HG03095 (cell line): ENCODE results near the gene TANGO2.

Experiments
- ATAC-seq: cut with Tn5 transposase; IDR thresholded peaks from one replicate; pipeline ENCODE4 v1.9.1; 2021; ENCODE audit warnings: moderate library complexity; ENCODE audit not compliant: unreplicated experiment

Gene TANGO2

DNA sequence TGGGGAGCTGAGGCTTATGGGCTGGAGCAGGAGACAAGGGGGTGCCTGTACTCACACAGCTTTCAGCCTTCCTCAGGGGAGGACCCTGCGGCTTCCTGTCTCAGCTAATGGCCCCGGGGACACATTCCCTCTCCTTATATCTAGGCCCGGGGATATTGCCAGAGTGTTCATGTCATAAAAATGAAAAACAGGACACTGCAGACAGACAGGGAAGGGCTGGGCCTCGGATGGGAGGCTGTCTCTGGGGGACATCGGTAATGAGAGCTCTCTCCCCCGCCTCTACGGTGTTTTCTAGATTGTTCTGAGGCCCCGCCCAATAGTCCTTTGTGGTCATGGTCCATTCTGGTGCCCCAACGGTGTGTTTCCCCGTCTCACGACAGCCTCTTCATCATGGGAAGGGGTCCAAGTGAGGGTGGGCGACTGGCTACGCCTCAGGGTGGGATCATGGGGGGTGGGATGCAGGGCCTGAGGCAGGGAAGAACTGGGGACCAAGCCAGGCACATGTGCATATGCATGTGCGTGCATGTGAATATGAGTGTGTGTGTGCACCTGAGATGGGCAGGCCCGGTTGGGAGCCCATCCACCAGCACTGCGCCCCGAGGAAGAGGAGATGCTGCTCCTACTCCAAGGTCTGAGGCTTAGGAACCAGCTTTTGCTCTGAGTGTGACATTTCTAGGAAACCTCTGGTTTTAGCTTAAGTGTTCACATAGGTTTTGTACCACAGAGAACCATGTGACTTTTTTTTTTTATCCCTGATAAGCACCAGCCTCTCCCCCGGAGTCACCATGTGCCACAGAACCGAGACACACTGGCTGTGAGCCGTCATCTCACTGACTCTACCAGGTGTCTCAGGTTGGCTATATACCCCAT is 9.6 kb upstream of the TANGO2 start:
- no peak for ATAC-seq

DNA sequence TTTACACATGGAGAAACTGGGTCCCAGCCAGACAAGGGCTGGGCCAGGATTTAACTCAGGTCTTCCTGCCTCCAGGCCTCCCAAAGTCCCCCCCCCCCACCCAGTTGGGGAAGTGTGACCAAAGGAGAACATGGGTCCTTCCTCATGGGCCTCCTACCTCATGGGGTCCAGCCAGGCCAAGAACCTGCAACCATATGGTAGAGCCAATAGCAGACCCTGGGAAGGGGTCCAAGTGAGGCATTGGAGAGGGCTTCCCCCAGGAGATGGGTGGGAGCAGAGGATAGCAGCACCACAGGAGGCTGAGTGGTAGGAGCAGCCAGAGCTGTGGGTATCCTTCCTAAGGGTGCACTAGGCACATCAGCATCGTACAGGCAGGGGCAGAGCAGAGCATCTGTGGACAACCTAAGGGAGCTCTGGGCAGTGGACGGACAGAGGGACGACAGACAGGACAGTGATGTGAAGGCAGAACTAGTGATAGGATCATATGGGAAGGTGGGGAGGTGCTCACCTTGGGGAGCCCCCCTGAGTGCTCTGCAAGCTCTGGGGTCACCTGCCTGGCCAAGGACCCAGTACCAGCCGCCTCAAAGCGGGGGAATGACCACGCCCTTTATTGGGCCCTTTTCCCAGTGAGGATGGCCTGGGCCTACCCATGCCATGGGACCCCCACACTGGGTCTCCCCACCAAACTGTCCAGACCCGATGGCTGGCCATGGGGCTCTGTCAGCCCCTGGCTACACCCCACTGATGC is 8.7 kb upstream of the TANGO2 start:
- no peak for ATAC-seq

DNA sequence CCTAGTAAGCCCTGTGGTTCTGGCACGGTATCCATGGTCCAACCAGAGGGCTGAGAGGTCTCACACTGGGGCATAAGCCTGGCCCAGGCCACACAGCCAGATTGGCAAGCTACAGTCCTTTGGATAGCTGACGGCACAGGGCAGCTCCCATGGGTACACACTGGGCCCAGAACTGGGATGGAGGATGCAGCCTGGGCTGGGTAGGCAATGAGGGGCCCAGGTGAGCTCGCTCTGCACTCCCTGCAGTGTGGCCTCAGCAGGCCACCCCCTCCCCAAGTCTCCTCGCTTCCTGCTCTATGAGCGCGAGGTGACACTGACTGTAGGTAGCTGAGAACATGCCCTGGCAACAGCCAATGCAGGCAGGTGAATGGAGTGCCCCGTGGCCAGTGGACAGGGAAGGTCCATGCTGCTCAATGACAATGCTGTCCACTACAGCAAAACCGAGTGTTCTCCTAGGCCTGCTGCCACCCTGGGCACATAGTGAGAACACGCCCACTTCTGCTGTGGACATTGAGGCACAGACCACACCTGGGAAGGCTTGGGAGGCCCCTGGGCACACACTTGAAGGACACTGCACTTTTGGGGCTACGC is 8.1 kb upstream of the TANGO2 start:
- ATAC-seq: no peak

DNA sequence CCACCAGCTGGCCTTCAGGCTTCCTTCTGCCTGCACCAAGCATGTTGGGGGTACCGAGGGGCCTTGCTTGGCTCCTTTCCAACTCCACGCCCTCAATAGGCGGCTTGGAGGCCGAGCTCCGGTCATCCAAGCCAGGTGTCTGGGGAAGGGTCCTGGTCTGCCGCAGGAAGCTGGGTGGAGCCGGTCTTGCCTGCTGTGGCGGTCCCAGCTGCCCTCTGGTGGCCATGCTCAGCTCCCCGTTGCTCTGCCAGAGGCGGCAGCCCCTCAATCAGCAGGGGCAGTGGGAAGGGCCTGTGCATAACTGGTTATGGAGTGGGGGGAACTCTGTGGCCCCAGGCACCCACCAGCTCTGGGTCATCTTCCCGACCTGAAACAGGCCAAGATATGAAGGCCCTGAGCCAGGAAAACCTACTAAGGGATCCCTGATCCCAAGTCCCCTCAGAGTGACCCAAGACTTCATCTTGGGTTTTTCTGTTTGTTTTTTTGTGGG is 7.5 kb upstream of the TANGO2 start:
- no peak for ATAC-seq

DNA sequence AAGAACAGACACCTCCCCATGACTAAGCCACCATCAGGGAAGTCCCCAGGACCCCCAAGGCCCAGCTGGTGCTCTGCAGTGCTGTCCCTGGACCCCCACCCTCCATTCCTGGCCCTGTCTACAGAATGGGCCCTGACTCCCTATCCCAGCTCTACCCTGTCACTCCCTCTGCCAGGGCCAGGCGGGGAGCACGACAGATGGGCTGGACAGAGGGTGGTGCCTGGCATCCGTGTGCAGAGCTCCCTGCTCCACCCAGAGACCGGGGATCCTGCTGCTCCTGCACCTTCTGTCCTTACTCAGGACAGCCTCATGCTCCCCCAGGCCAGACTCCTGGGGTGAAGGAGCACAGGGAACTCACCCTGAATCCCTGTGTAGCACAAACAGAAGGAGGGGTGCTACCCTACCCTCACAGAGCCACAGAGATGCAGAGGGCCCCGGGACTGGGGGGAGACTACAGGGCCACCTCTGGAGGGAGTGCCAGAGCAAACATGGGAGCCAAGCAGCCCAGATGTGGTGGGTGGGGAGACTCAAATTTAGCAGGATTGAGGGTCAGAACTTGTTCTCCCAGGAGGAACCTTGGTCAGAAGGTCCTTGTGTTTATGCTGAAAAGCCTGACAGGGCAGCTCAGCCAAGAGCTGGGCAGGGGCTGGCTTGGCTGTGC is 6.3 kb upstream of the TANGO2 start:
- ATAC-seq: no peak

DNA sequence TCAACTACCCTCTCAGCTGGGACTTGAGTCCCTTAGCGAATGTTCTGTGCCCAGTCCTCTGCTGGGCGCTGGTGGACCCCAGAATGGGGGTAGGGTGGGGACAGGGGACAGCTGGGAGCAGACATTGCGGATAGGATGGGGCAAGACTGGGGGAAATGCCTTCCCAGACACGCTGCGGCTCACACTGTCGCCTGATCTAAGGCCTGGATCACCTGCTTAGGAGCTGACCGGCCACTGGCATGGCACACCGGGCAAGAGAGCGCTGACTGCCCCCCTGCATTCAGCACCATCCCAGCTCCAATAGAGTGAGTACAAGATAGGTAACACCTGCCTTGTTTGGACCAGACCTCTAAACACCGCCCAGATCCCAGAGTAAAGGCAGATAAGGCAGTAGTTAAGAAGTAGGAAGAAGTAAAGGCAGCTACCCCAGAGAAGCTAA is 5.7 kb upstream of the TANGO2 start:
- no peak for ATAC-seq

DNA sequence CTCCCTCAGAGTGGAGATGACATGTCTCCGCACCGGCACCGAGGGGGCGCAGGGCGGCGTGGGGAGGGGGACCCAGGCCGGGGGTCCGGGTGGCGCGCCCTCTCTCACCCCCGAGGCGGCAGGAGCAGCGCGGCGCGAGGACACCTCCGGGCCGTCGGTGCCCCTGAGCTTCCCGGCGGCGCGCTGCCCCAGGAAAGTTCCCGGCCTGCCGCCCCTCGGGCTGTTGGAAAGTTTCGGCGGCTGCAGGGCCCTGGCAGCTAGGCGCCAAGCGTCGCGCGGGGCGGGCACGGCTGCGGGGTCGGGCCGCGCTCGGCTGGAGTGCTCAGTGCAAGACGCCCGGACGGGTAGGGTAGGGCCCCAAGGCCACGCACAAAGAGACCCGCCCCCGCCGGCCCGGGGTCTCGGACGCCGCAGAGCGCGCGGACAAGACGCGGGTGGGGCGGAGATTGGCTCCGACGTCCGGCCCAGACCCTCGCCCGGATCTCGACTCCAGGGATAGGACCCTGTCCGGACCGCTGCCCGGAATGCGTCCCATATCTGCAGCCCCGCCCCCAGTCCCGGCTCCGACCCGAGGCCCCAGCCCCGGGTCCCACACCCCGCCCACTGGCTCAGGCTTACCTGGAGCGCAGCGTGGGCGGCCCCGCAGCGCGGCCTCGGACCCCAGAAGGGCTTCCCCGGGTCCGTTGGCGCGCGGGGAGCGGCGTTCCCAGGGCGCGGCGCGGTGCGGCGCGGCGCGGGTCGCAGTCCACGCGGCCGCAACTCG is 4.8 kb upstream of the TANGO2 start:
- no peak for ATAC-seq

DNA sequence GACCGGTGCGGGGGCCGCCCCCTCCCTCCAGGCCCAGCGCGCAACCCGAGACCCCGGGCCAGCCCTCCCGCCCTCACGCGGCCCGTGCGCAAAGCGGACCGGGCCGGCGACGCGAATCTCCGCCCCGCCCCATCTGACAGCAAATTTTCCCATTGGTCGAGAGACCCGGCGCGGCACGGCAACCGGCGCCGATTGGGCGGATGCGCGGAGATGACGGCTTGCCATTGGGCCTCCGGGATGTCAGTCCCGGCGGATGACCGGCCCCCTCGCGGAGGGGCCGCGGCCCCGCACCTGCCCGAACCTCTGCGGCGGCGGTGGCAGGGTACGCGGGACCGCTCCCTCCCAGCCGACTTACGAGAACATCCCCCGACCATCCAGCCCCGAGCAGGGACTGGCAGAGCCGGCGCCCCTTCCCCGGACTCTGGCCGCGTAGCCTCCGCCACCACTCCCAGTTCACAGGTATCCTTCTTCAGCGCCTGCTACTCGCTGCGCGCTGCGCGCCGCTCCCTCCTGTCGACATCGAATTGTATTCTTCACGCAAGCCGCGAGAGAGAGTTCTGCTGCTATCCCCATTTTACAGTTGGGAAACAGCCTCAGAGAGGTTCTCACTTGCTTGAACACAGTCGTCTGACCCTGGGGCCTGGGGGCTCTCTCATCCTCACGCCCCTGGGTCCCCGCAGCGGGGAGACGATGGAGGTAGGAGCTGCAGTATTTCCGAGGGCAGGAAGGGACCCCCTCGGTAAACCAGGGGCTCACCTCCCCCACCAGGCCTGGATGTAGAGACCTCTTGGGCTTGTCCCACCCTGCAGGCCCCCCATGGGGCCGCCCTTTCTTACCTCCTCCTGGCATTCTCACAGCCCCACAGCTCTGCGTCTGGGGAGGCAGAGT is 3.9 kb upstream of the TANGO2 start, which contains the start of gene ARVCF:
Gene ARVCF (minus strand): TSS at position 90 of the 888 bp plus-strand sequence. CDS start 26,029 bp downstream, outside the sequence.
- ATAC-seq: no peak

DNA sequence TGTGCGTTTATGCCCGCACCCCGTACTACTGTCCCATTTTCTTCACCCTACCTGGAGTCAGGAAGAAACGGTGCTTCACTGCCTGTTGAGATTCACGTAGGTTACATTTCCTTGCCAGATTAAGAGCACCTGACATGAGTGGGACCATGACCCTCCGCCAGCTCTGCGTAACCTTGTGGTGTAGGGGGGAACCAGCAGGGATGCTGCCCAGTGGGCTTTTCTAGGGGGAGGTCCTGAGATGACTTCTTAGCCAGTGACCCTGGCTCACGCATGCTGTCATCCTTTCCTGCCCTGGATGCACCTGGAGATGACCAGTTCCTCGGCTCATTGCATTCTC is 3.3 kb upstream of the TANGO2 start:
- no peak for ATAC-seq

DNA sequence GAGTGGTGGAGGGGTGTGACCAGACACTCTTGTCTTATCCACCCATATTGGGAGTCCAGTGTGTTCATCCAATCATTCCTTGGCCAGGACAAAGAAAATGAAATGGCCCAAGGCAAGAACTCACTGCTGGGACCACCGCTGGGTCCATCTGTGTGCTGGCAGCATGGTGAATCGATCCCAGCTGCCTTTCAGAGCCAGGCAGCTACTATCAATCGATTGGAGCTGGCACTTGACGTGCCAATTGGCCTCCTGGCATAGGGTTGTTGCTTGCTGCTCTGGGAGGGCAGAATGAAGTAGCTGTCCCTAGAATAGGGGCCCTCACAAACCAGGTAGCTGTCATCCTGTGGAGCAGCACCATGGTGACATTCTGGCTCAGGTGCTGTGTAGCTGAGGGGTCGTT is 2.9 kb upstream of the TANGO2 start:
- ATAC-seq: no peak

DNA sequence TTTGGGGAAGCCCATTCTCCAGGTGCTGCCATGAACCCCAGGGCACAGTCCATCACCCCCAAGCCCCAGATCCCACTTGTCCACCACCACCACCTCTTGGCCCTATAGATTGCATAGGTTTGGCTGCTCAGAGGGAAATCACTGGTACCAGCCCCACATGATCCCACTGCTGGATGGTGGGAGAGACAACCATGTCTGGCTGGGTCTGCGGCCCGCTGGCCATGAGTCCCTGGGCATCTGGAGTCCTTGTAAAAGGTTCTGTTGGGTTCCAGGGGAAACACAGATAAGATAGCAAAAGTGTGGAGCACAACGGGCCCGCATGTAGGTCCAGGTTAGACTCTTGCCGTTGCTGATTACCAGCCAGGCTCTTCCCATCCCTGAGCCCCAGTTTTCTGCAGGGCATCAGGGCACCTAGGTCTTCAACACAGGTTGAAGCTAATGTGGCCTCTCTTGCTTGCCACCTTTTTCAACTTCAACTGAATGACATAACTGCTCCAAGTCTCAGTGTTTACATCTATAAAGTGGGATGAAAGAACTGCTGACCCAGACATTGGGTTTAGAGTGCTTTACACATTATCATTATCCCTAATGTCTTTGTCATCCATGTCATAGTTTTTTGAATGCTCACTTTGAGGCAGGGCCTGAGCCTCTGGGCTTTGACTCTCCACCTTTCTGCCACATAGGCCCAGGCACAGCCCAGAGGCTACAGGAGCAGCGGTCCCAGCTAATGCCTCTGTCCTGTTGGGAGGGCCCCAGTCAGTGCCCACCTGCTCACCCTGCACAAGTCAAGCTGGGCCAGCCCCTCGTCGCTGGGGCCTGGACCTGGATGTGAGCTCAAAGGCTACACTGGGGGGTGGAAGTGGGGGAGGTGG is 1.0 kb upstream of the TANGO2 start:
- no peak for ATAC-seq

DNA sequence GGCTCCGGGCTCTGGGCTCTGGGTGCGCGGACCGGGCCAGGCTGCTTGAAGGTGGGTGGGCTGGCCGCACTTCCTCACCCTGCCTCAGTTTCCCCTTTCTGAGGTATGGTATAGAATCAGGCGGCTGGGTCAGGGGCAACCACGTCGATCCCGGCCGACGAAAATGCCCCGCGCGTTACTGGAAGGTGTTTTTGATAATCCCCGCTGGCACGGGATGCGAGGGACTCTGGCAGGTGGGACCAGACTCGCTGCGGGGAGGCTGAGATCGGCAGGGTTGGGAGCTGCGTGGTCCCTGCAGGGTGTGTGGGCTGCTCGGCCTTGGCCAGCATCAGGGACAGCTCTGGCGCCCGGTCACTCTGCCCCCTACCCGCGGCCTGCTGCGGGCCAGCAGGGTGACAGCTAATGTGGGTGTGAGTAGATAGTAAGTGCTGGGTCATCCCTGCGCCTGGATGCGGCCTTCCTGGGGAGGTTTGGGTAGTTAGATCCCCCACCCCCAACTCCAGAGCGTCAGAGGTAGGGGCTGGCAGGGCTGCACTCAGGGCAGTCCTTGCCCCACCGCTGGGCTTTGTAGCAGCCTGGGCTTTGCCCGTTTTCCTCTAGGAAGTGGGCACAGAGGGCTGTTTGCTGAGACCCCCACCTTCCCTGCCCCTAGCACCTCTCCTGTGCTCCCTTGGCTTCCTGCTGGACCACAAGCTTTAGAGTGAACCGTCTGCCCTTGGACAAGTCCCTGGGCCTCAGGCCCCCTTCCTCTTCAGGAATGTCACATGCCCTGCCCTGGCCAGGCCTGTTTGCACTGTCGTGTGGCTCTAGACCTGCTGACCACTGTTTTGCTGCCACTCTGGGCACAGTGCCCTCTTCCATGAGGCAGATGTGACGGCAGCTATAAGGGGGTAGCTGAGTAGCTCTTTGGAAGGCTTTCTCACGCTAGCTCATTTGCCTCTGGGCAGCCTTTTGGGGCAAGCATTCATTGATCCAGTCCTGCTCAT is 579 bp downstream of the TANGO2 start:
- ATAC-seq: no peak

DNA sequence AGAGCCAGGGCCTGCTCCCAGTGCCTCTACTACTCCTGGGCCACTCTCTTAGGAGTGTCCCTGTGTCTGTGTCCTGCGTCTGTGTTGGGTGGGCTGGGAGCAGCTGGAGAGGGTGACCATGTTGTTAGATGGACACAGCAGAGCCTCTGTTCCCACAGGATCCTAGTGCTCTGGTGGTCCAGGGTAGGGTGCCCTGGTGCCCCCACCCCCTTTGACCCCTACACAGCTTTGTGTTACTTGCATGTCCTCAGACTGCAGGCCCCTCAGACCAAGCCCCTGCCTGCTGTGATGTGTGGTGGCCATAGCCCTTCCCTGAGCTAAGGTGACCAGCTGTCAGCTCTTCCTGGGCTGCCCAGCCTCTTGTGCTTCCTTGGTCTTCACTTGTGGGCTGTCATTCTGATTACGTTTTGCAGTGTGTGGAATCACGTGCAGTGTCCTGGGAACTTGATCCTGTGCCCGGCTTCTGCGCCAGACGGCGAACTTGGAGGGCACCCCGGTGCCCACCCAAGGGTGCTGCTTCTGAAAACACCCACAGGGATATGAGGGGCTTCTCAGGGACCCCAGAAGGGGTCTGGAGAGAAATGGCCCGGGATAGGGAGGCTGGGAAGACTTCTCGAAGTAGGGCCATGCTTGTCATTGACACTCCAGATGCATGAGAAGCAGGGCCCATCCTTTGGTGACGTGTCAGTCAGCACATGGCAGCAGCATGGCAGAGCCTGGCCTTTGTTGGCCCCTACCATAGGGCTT is 1.5 kb downstream of the TANGO2 start:
- ATAC-seq: no peak

DNA sequence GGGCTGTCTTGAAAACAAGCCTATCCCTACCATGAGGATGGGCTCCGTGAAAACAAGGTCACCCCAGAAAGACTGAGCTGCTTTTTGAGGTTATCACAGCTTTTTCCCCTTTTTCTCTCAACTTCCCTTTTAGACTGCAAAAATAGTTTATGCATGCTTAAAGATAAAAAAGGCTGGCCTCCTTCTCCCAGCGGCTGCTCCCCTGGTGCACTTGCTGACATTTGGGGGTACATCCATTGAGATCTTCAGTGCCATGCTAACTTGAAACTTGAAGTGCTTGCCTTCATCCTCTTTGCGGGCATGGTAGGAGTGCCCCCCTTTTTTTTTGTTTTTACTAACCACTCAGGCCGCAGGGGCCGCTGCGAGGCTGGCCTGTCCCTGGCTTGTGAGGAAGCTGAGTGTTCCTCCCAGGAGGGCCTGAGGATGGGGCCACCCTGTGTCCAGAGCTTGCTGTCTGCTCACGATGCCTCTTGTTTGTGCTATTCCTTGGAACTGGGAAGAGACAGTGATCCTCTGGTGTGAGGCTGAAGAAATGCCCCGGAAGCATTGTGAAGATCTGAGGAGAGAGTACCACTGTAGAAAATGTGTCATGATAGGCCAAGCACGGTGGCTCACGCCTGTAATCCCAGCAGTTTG is 2.2 kb downstream of the TANGO2 start:
- no peak for ATAC-seq

DNA sequence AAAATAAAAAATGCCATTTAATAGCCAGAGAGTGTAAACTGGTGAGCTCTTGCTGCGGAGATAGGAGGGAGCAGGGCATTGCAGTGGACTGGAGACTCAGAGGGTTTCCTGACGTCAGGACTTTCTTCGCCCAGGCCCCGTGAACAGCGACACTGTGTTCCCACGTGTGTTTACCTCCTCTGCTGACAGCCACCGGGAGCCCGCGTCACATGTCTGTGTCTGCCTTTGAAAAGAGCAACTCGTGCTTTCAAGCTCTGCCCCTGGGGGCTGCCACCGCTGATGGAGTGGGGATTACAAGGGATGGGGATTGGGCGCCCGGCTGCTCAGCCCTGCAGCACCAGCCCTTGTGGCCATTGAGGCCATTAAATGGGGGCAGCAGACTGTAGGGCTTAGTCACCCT is 3.3 kb downstream of the TANGO2 start:
- no peak for ATAC-seq
